ENCODE measurements around the gene LAMB4.

The LAMB4 gene

DNA sequence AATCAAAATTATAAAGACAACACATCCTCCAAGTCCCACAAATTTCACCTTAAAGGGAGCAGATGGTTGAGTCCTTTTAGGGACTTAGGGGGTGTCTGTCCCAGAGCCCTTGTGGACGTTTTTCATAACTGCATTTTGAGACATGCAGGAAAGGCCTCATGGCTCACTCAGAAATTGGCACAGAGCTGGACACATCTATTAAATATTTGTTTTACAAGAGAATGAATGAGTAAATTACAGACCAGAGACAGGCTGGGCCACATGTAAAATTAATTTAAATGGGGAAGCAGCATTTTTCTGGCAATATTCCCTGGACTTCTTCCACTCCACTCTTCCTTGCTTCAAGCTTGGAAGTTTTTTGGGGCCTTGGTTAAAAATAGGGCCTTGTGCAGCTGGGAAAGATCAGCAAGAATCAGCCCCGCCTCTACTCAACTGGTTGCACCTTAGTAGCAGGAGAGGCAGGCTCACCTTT is 147.2 kb downstream of the LAMB4 start:
- no peak for DNase-seq

DNA sequence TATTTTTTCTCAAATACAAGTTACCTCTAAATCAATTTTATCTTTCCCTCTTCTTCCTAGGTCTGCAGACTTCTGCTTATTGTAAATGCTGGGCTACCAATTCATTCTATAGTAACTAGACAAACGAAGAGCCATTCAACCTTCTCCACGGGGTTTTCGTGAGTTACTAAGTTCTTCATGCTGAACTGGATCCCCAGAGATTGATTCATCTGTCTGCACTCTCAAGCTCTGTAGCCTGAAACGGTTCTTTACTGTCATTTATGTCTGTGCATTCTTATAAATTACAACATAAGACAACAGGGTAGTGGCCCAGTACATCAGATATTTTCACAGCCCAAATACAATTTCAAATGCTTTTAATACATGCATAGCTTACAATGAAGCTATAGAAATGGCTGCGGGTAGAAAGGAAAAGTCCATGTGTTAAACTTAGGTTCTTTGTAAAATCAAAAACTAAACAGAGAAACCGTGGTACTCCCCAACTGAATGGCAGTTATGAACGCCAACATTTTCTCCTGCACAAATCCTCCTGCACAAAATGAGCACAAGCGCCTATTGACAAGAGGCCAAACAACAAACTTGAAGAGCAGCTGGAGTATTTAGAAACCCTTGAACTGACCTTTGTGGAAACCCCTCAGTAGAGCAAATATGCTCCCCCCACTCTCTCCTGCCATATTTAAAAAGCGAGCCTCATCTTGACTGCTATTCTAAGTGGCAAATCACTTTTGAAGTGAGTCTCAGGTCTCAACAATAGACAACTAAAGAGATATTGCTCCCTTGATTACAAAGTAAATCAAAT is 147.9 kb downstream of the LAMB4 start:
- no peak for DNase-seq

DNA sequence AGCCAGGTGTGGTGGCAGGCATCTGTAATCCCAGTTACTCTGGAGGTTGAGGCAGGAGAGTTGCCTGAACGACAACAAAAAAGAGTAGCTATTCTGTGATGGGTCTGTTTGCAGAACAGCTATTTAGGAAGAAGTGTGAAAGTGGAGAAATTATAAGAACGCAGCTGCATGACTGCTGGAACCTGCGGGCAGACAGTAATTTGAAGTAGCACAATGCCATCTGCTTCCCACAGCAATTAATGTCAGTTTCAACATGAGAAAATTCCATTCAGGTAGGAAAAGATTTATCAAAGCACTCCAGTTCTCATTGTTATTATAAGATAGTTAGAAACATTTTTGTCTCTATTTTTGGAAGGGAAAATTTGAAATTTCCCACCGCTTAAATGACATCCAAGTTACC is 148.7 kb downstream of the LAMB4 start:
- no peak for DNase-seq

DNA sequence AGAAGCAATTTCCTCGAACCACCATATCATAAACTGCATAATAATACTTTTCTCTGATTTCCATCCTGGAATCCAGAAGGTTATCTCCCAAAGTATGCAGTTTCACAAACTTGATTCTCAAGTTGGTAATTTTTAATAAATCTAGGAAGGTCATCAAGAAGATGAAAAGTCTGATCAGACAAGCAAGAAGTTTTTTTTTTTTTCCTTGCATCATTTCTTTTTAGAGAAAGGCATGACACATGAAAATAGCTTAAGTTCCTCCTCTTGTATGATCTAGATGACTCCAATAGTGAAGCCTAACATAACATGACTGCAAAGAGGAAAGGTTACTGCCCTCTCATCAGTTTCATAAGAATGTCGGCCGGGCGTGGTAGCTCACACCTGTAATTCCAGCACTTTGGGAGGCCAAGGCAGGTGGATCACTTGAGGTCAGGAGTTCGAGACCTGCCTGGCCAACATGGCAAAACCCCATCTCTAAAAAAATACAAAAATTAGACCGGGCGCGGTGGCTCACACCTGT is 149.4 kb downstream of the LAMB4 start:
- no peak for DNase-seq

DNA sequence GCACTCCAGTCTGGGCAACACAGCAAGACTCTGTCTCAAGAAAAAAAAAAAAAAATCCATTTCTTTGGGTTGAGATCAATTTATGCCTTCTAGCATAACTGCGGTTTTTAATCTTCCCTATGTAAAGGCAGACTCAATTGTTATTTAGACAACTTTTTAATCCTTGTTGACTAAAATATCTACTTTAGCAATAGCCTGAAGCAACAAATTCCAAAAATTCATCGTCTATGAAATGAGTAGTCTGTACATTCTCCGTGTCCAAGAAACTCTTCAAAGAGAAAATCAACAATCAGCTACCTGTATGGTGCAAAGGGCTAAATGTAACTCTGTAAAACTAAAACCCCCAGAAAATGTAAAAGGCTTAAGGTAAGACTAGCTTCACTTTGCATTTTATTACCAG is 150.0 kb downstream of the LAMB4 start:
- DNase-seq: no peak

DNA sequence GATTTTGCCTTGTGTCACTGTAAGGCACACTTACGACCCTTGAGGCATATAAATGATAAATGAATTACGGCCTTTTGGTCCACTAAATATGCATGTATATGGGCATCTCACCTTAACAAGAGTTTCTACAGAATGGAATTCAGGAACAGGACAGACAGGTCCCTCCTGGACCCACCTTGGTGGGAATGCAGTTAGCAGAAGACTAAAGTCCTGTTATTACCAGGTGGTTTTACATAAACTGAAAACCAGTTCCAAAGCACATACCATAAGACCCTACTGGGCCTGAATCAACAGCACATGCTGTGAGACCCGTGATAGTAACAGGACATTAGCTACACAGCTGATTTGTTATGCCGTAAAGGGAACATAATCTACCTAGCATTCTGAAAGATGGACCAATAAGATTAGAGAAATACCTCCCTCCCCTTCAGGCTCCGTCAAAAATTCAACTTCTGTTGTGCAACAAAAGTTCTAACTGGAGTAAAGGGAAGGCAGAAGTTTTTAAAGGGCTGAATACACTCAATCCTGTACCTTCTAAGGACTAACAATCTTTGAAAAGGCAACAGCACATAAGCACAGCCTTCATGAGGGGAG is 151.2 kb downstream of the LAMB4 start:
- no peak for DNase-seq

DNA sequence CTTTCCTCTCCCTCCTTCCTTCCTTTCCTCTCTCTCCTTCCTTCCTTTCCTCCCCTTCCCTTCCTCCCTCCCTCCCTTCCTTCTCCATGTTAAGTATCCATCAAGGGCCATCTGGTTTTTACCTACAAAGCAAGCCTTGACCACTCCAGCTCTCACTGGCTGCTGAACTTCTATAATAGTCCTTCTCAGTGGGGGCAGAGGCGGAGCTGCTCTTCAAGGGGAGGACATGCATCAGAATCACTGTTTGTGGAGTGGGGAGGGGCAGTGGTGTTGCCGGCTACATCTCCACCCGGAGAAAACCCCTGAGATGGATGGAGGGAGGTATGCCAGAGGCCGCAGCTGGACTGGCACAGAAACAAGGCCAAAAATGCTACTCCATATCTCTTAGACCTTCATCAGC is 153.1 kb downstream of the LAMB4 start:
- DNase-seq: no peak

DNA sequence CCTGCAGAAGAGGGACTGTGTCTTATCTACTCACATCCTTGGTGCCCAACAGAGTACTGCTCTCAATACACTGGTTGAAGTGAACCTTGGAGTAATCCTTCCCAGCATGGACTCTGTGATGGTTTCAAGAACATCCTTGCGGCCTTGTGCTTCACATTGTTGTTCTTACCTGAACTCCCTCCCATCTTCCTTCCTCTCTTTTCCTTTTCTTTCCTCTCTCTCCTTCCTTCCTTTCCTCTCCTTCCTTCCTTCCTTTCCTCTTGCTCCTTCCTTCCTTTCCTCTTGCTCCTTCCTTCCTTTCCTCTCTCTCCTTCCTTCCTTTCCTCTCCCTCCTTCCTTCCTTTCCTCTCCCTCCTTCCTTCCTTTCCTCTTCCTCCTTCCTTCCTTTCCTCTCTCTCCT is 153.5 kb downstream of the LAMB4 start:
- DNase-seq: no peak

DNA sequence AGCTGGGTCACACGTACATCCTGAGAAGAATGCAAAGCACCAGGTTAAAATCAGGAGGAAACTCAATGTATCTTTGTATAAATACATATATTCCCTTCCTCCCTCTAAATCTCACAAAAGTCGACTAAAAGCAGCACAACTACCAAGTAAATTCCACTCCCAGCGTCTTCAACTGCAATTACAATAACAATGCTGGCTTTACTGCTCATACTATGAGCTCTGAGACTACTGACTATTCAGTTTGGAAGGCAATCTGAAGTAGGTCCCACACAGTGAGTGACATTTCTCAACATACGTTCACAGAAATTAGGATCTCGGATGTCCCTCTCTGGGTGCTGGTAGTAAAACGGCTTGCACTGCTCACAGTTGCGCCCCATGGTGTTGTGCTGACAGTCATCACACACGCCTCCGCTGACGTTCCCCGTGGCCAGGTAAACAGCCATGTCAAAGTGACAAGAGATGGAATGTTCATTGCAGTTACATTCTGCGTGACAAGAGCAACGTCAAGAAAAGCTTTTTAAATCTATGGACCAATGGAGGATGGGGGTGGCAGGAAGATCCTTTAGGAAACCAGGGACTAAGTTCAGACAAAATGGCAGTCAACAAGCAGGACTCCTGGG is 154.7 kb downstream of the LAMB4 start:
- DNase-seq: no peak

DNA sequence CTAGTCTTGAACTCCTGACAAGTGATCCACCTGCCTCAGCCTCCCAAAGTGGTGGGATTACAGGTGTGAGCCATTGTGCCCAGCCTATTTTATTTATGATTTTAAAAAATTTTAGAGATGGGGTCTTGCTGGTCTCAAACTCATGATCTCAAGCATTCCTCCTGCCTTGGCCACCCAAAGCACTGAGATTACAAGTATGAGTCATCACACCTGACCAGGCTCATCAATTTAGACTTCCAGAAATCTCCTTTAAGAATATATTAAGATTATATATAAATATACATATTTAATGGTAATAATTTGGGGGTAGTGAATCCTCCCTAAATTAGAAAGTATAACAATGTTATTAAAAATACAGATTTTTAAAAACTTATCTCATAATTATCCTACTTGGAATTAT is 156.3 kb downstream of the LAMB4 start:
- DNase-seq: no peak
